IPS-20b (cell line): ENCODE data around the gene RAB3GAP1.
"Not testable (repeated sequence)": the region's sequence is repeated elsewhere in the genome, so short reads cannot be mapped to it uniquely, and the experiment has no call there.

Source experiments
- H3K27ac ChIP-seq: one replicate; pipeline ENCODE4 v1.5.1; 2013; ENCODE audit warnings: low read length
- H3K27me3 ChIP-seq: 2 replicates; pipeline ENCODE4 v1.6.1; 2013; ENCODE audit warnings: mild to moderate bottlenecking, low read length, inconsistent platforms; ENCODE audit not compliant: insufficient read depth
- H3K36me3 ChIP-seq: 2 replicates; pipeline ENCODE4 v1.6.1; 2013; ENCODE audit warnings: low read depth, mild to moderate bottlenecking, inconsistent platforms, low read length, moderate library complexity; ENCODE audit not compliant: insufficient read depth
- H3K4me1 ChIP-seq: 2 replicates; pipeline ENCODE4 v1.6.1; 2013; ENCODE audit warnings: mild to moderate bottlenecking, control low read depth, inconsistent platforms, low read length, moderate library complexity; ENCODE audit not compliant: insufficient read depth
- H3K4me3 ChIP-seq: 2 replicates; pipeline ENCODE4 v1.5.1; 2013; ENCODE audit warnings: mild to moderate bottlenecking, low read length, inconsistent platforms
- H3K9ac ChIP-seq: 2 replicates; pipeline ENCODE4 v1.6.1; 2013; ENCODE audit warnings: low read depth, mild to moderate bottlenecking, inconsistent platforms, low read length, moderate library complexity
- H3K9me3 ChIP-seq: 2 replicates; pipeline ENCODE4 v1.6.1; 2013; ENCODE audit warnings: mild to moderate bottlenecking, low read depth, low read length, inconsistent platforms; ENCODE audit not compliant: insufficient read depth

RAB3GAP1 gene

GRCh38 chr2:135093670-135094330, 41.7 kb downstream of the RAB3GAP1 start:
- Histone ChIP-seq H3K27me3 (no peaks in the 10 kb centered on the region), H3K4me1 (no peaks in the 10 kb centered on the region), H3K9ac (no peak overlapping the region), H3K36me3 (peaks cover 17% of the 10 kb centered on the region), H3K4me3 (no peak overlapping the region), H3K9me3 (no peaks in the 10 kb centered on the region), H3K27ac (no peak overlapping the region)

- Histone ChIP-seq H3K27me3 (no peaks in the 10 kb centered on the region), H3K36me3 (peaks cover 17% of the 10 kb centered on the region), H3K4me3 (no peak overlapping the region), H3K9ac (no peak overlapping the region), H3K27ac (no peak overlapping the region), H3K4me1 (no peaks in the 10 kb centered on the region), H3K9me3 (no peaks in the 10 kb centered on the region)
These were observed 42.4 kb downstream of the RAB3GAP1 start for GRCh38 chr2:135094508-135094907.

GRCh38 chr2:135095591-135095990, 43.5 kb downstream of the RAB3GAP1 start:
- Histone ChIP-seq H3K9ac (no peak overlapping the region), H3K4me1 (no peaks in the 10 kb centered on the region), H3K4me3 (no peak overlapping the region), H3K36me3 (peaks cover 13% of the 10 kb centered on the region), H3K9me3 (no peaks in the 10 kb centered on the region), H3K27ac (no peak overlapping the region), H3K27me3 (no peaks in the 10 kb centered on the region)

- Histone ChIP-seq H3K4me1 (no peaks in the 10 kb centered on the region), H3K36me3 (peaks cover 13% of the 10 kb centered on the region), H3K9me3 (no peaks in the 10 kb centered on the region), H3K9ac (no peak overlapping the region), H3K4me3 (no peak overlapping the region), H3K27ac (no peak overlapping the region), H3K27me3 (no peaks in the 10 kb centered on the region)
These were observed 44.8 kb downstream of the RAB3GAP1 start for GRCh38 chr2:135096665-135097446.

- Histone ChIP-seq H3K4me3 (no peak overlapping the region), H3K9me3 (no peaks in the 10 kb centered on the region), H3K36me3 (peaks cover 13% of the 10 kb centered on the region), H3K9ac (no peak overlapping the region), H3K4me1 (no peaks in the 10 kb centered on the region), H3K27ac (no peak overlapping the region), H3K27me3 (no peaks in the 10 kb centered on the region)
These were observed 45.6 kb downstream of the RAB3GAP1 start for GRCh38 chr2:135097532-135098231.

GRCh38 chr2:135099802-135100483, 47.9 kb downstream of the RAB3GAP1 start:
- Histone ChIP-seq H3K4me1 (no peaks in the 10 kb centered on the region), H3K27me3 (no peaks in the 10 kb centered on the region), H3K4me3 (no peak overlapping the region), H3K9ac (no peak overlapping the region), H3K36me3 (peaks cover 6% of the 10 kb centered on the region; the same call in 1 of the 2 replicates), H3K9me3 (peaks cover 3% of the 10 kb centered on the region; the same call in 1 of the 2 replicates), H3K27ac (no peak overlapping the region)

GRCh38 chr2:135103843-135104242, 51.8 kb downstream of the RAB3GAP1 start:
- H3K4me1 ChIP-seq = no peaks in the 10 kb centered on the region
- no peak overlapping the region for H3K9ac ChIP-seq
- H3K27ac ChIP-seq = no peak overlapping the region
- H3K36me3 ChIP-seq = 0 out of 2 replicates have a peak, but pooled peaks cover 6% of the 10 kb centered on the region
- H3K4me3 ChIP-seq = no peak overlapping the region
- H3K9me3 ChIP-seq = peaks cover 3% of the 10 kb centered on the region; the same call in 1 of the 2 replicates
- no peaks in the 10 kb centered on the region for H3K27me3 ChIP-seq

GRCh38 chr2:135105513-135106316, 53.6 kb downstream of the RAB3GAP1 start:
- H3K36me3 ChIP-seq, H3K4me1 ChIP-seq, H3K27me3 ChIP-seq, H3K27ac ChIP-seq, H3K9me3 ChIP-seq, H3K9ac ChIP-seq, H3K4me3 ChIP-seq: not testable (repeated sequence)

- Histone ChIP-seq H3K9me3 (no peaks in the 10 kb centered on the region), H3K4me1 (no peaks in the 10 kb centered on the region), H3K9ac (no peak overlapping the region), H3K27ac (no peak overlapping the region), H3K27me3 (no peaks in the 10 kb centered on the region), H3K4me3 (no peak overlapping the region), H3K36me3 (peaks cover 23% of the 10 kb centered on the region)
These were observed 61.2 kb downstream of the RAB3GAP1 start for GRCh38 chr2:135113322-135113721.

GRCh38 chr2:135119582-135119981, 67.5 kb downstream of the RAB3GAP1 start:
- Histone ChIP-seq H3K27me3 (no peaks in the 10 kb centered on the region), H3K27ac (no peak overlapping the region), H3K4me3 (no peak overlapping the region), H3K9me3 (no peaks in the 10 kb centered on the region), H3K9ac (no peak overlapping the region), H3K36me3 (peaks cover 19% of the 10 kb centered on the region), H3K4me1 (no peaks in the 10 kb centered on the region)
